GM12864 (cell line): ENCODE measurements around the gene RBMS3.

Experiments used
- DNase-seq: peaks from one replicate; pipeline ENCODE4 v3.0.0-alpha.2; 2011; ENCODE audit warnings: low read depth
- H3K4me3 ChIP-seq: 2 replicates; pipeline ENCODE4 v1.5.1; 2011; ENCODE audit warnings: mild to moderate bottlenecking, low read depth, low read length, control low read depth
- TF ChIP-seq, protein P1 (sequence below): IDR thresholded peaks from 2 replicates; pipeline ENCODE4 v1.5.1; 2011; ENCODE audit warnings: low read depth, mild to moderate bottlenecking, moderate library complexity, low read length, control low read depth, inconsistent platforms; ENCODE audit errors: missing control alignments

The RBMS3 gene

DNA sequence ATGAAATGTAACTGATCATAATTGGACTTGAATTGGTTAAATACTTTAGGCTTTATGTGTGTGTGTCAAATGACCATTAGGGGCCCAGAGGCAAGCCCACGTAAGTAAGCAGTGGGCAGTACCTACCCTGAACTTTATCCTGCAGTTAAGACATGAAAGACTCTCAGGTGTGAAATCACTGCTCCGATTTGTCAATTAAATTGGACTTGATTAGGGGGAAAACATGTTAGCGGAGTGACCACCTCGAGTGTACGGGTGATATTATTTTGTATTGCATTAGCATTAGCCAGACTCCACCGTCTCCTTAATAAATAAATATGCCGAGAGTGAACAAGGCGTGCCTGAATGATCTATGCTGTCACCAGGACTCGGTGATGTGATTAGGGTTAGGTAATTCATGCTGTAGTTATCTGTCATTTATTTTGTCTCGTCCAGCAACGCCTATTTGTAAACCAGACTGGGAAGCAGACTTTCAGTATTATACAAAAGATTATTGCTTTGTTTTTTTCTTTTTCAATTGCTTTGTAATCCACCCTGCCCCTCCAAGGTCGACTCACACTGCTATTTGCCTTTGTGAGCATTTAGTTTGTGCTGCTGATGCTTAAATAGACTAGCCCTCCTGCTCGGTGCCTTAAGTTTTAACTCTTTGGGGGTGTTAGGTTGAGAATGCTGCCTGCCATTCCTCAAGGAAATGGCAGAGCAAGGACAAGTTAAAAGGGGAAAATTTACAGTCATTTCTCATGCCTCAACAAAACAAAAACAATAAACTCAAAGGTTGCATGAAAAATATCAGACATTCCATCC, 1.8 kb downstream of the RBMS3 start:
- TF ChIP-seq, protein P1, sequence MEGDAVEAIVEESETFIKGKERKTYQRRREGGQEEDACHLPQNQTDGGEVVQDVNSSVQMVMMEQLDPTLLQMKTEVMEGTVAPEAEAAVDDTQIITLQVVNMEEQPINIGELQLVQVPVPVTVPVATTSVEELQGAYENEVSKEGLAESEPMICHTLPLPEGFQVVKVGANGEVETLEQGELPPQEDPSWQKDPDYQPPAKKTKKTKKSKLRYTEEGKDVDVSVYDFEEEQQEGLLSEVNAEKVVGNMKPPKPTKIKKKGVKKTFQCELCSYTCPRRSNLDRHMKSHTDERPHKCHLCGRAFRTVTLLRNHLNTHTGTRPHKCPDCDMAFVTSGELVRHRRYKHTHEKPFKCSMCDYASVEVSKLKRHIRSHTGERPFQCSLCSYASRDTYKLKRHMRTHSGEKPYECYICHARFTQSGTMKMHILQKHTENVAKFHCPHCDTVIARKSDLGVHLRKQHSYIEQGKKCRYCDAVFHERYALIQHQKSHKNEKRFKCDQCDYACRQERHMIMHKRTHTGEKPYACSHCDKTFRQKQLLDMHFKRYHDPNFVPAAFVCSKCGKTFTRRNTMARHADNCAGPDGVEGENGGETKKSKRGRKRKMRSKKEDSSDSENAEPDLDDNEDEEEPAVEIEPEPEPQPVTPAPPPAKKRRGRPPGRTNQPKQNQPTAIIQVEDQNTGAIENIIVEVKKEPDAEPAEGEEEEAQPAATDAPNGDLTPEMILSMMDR = no peak
- peak overlapping the region; percentile 67; the same call in 1 of the 2 replicates for H3K4me3 ChIP-seq
- no peak for DNase-seq

DNA sequence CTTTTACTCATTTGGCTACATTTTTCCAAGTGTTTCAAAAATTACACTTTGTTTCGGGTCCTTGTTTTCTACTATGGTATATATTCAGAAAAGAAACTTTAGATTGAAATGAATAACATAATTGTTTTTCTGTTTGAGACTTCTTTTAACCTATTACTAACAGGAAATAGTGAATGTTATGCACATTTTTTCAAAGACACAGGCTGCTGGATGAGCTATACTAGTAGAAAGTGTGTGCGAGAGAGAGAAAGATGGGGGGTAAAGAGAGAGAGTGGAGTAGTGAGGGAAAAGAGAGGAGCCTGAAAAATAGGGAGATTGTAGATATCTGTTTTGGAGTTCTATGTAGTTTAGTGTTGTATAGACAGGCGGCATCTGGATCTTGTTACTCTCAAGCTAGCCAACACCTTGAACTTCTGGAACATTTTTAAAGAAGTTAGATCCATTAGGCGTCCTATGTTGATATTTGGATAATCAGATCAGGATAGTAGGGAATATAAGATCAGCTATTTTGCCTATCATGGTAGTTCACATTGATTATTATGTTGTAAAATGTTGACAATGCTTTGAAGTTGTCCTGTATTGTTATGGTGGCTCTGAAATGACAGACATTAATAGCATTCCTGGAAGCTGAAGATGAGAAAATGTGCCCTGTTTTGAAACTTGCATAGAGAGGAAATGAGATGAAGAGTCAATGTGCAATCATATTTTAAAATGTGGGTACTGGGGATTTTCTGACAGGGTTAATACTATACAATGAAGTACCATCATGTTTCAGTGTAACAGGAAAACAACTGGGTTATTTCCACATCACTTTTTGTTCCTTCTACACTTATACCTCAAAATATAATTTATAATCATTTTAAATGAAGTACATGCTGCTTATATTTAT, 2.6 kb downstream of the RBMS3 start:
- TF ChIP-seq, protein P1 = no peak
- no peak for DNase-seq
- H3K4me3 ChIP-seq = no peak overlapping the region; the same call in 1 of the 2 replicates

DNA sequence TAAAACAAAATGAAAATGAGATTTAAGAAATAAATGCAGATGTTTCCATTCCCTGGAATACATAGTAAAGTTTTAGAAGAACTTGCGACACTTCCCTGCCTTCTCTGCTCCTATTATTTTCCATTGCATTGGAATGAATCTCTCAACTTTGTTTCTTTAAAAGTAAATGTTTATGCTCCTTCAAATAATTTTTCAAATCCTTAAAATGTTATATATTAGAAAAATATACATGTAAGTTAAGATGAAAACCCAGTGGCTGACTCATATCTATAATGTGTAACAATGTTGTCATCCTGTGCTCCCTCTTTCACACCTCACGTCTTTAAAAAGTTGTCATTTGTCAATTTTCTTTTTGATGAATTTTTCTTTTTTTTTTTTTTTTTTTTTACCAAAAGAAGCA, 3.6 kb downstream of the RBMS3 start:
- TF ChIP-seq, protein P1 = no peak
- H3K4me3 ChIP-seq = no peak overlapping the region
- no peak for DNase-seq

DNA sequence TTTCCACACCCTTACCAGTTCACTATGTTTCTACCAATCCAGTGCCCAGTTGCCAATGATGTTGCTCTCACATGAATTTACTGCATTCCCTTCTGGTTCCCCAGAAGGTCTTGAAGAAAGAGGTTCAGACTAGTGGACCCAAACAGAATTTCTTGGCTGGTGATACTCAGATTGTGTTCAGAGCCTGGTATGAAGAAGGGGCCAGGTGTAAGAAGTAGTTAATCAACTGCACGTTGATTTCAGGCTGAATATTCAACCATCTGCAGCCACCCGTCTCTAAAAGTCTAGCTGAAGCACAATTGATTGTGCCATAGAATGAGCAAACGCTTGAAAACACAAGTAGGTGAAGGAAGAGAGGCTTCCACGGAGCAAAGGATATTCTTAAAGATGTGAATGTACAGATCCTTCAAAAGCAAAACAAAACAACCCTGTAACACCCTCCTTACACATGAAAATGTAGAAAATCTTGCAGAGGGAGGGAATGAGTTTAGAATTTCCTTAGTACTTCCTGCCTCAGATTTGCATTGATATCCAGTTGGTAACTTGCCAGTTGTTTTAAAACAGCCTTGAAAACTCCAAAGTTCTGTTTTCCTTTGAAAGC, 4.7 kb downstream of the RBMS3 start:
- DNase-seq = no peak
- no peak overlapping the region for H3K4me3 ChIP-seq

DNA sequence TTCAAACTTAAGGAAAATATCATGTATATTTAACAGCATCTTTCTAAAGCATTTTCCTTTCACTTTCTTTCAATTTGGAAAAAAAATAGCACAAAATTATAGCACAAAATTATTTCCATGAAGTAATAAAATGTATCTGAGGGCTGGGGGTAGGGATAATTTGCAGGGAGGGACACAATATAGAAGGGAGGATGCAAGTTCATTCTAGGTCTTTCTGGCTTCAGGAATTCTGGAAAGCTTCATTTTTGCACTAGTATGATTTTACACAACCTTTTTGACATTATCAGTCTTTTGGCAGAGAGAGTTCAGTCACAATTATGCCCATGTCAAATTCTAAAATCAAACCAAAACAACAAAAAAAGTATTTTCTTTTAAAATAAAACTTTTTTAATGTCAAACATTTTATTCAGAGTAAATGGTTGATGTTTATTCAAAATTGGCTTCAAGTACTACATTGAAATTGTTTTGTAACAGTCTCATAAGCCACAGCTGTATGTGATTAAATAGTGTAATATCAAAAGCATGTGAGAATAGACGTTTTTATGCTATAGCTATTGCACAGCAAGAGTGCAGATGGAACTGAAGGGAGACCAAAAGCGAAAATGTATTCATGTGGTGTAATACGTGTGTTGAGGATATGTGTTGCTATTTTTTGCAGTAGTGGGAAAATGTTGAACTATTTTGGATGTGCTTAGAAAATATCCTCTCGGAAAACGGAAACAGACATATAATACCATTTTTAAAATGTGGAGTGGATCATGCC, 5.8 kb downstream of the RBMS3 start:
- no peak for DNase-seq
- H3K4me3 ChIP-seq = no peak overlapping the region
- TF ChIP-seq, protein P1 = no peak

More for the DNA sequence above, 4.7 kb downstream of the RBMS3 start:
- TF ChIP-seq, protein P1 = no peak

DNA sequence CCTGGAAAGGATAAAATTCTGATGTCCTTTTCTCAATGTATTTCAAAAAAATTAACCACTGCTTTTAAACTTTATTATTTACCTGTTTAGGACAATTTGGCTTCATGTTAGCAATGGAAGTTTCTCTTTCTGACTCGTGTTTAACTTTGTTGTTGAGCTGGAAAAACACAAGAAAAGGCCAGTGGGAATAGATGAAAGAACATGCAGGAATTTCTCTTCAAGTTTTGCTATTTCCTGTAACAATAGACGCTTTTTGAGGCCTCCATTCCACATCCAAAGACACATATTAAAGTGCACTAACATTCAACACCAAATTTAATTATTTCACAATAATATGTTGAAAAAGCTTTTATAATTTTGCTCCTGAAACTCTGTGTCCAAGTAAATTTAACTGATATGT, 9.7 kb downstream of the RBMS3 start:
- TF ChIP-seq, protein P1 = no peak
- H3K4me3 ChIP-seq = no peak overlapping the region
- no peak for DNase-seq
